Keratinocyte (primary cell): ENCODE measurements around the gene ZSCAN22. TPM values are rescaled to one million over a fixed set of nuclear protein-coding genes. Genes with fewer than 3 reads are reported as not detected.

ENCODE experiments used
- DNase-seq: peaks from one replicate; pipeline ENCODE4 v3.0.0-alpha.2; 2011; ENCODE audit warnings: low read depth, missing footprints, low spot score
- FAIRE-seq: peaks from 2 replicates; lab custom pipeline; 2011; peaks lifted over from hg19 to GRCh38; lab: Jason Lieb, UNC
- H2AFZ ChIP-seq: 2 replicates; pipeline ENCODE4 v1.6.0; 2012; ENCODE audit warnings: low read length, control low read depth, inconsistent platforms; ENCODE audit not compliant: control insufficient read depth
- H3K27ac ChIP-seq: 2 replicates; pipeline ENCODE4 v1.5.1; 2011; ENCODE audit warnings: low read length; ENCODE audit not compliant: control insufficient read depth, insufficient read depth
- H3K27me3 ChIP-seq: 3 replicates; pipeline ENCODE4 v1.6.0; 2011; ENCODE audit warnings: low read length; ENCODE audit not compliant: control insufficient read depth, insufficient read depth; ENCODE audit errors: extremely low read depth
- H3K36me3 ChIP-seq, 2 experiments: 2 replicates in 1 of 2; 3 replicates in 1 of 2; pipeline ENCODE4 v1.5.1; 2011; ENCODE audit warnings: low read length in 2 of 2, mild to moderate bottlenecking in 1 of 2; ENCODE audit not compliant: control insufficient read depth in 2 of 2, insufficient read depth in 2 of 2; ENCODE audit errors: extremely low read depth in 1 of 2
- H3K4me1 ChIP-seq: 3 replicates; pipeline ENCODE4 v1.5.1; 2011; ENCODE audit warnings: low read length; ENCODE audit not compliant: control insufficient read depth, insufficient read depth; ENCODE audit errors: extremely low read depth
- H3K4me2 ChIP-seq: 3 replicates; pipeline ENCODE4 v1.6.0; 2011; ENCODE audit warnings: low read depth, low read length; ENCODE audit not compliant: control insufficient read depth, insufficient read depth; ENCODE audit errors: extremely low read depth
- H3K4me3 ChIP-seq, 3 experiments: fragments of 200-600 bp in 1 of 3; sonication (generic) in 1 of 3; 2 replicates in 2 of 3; 3 replicates in 1 of 3; pipeline ENCODE4 v1.5.1; 2011 to 2016; ENCODE audit warnings: low read length in 3 of 3, mild to moderate bottlenecking in 3 of 3, control low read depth in 2 of 3, inconsistent platforms in 1 of 3, low read depth in 1 of 3, mixed read lengths in 1 of 3, mixed run types in 1 of 3, moderate library complexity in 1 of 3; ENCODE audit not compliant: control insufficient read depth in 2 of 3, insufficient read depth in 2 of 3; ENCODE audit errors: extremely low read depth in 1 of 3
- H3K79me2 ChIP-seq: 2 replicates; pipeline ENCODE4 v1.6.0; 2012; ENCODE audit warnings: low read length; ENCODE audit not compliant: control insufficient read depth, insufficient read depth
- H3K9ac ChIP-seq: 3 replicates; pipeline ENCODE4 v1.6.0; 2011; ENCODE audit warnings: low read length; ENCODE audit not compliant: control insufficient read depth, insufficient read depth; ENCODE audit errors: extremely low read depth
- H3K9me1 ChIP-seq: 3 replicates; pipeline ENCODE4 v1.6.0; 2011; ENCODE audit warnings: low read length; ENCODE audit not compliant: control insufficient read depth, insufficient read depth; ENCODE audit errors: extremely low read depth
- H3K9me3 ChIP-seq: 2 replicates; pipeline ENCODE4 v1.5.1; 2012; ENCODE audit warnings: low read depth, low read length; ENCODE audit not compliant: control insufficient read depth
- H4K20me1 ChIP-seq: 3 replicates; pipeline ENCODE4 v1.6.0; 2011; ENCODE audit warnings: low read length; ENCODE audit not compliant: control insufficient read depth, insufficient read depth; ENCODE audit errors: extremely low read depth
- CTCF ChIP-seq, 3 experiments: IDR thresholded peaks in 1 of 3; conservative IDR thresholded peaks in 1 of 3; optimal IDR thresholded peaks in 1 of 3; 2 replicates in 2 of 3; 3 replicates in 1 of 3; pipeline versions ENCODE3 to v1.5.1; 2011; ENCODE audit warnings: low read length in 3 of 3, mild to moderate bottlenecking in 3 of 3, moderate library complexity in 2 of 3, control low read depth in 1 of 3, inconsistent platforms in 1 of 3; ENCODE audit not compliant: insufficient read depth in 2 of 3; ENCODE audit errors: extremely low read depth in 1 of 3
- EZH2 ChIP-seq: IDR thresholded peaks from one replicate; pipeline ENCODE4 v1.6.1; 2012; ENCODE audit warnings: inconsistent platforms, mild to moderate bottlenecking, low read length, moderate library complexity
- dilution Hi-C: fragments of 300-500 bp; cut with MboI; formaldehyde crosslinking; loops from one replicate; pipeline ENCODE4 v1.7.0; 2020; ENCODE audit warnings: low sequenced_read_pairs; ENCODE audit not compliant: extremely low pct_ligation_motif_present
- polyA plus RNA-seq, 5 experiments: library from polyadenylated mRNA; depleted of rRNA in 3 of 5; stranded (reverse) in 3 of 5; stranded (forward) in 1 of 5; unstranded in 1 of 5; fragments of >200 nt; gene quantifications; 1 replicate in 1 of 5; 2 replicates in 3 of 5; 3 replicates in 1 of 5; pipeline versions ENCODE4 v1.2.1 to v1.2.3, GENCODE V29; 2011 to 2012; ENCODE audit warnings: missing spikeins in 2 of 5, low read depth in 1 of 5, low replicate concordance in 1 of 5

The ZSCAN22 gene
- polyA plus RNA-seq, 1 donor (not counting 4 experiments of a cell fraction or from before 2014, with no cell fraction given) = 2.5 TPM

- Histone ChIP-seq H3K27ac (no peak overlapping the region), H3K9me1 (no peaks in the 10 kb centered on the region), H3K79me2 (no peaks in the 10 kb centered on the region), H3K36me3 (no peaks in the 10 kb centered on the region), H2AFZ (no peak overlapping the region), H3K27me3 (peaks cover 39% of the 10 kb centered on the region), H3K4me1 (no peaks in the 10 kb centered on the region), H3K4me3 (no peak overlapping the region), H3K9ac (no peak overlapping the region), H3K9me3 (peaks cover 3% of the 10 kb centered on the region), H3K4me2 (no peak overlapping the region), H4K20me1 (no peaks in the 10 kb centered on the region)
- FAIRE-seq = no peak
- dilution Hi-C loops = no loop called here
- TF ChIP-seq CTCF (optimal IDR thresholded peaks at IDR 0.05 in 1 of 3, IDR thresholded peaks at IDR 0.05 in 1 of 3, conservative IDR thresholded peaks at IDR 0.05 in 1 of 3; ENCODE audit: extremely low read depth in 1 of 3, insufficient read depth in 2 of 3, low read length in 3 of 3) = no peak
- no peak for TF ChIP-seq EZH2
- DNase-seq = no peak
Measured at GRCh38 chr19:58353717-58354477, 27.1 kb downstream of the ZSCAN22 start.

GRCh38 chr19:58354478-58355030, 27.8 kb downstream of the ZSCAN22 start:
- H3K27me3 ChIP-seq = peaks cover 38% of the 10 kb centered on the region
- H3K9me3 ChIP-seq = peaks cover 3% of the 10 kb centered on the region
- H3K9me1 ChIP-seq = no peaks in the 10 kb centered on the region
- DNase-seq (no peak), FAIRE-seq (no peak)
- no peaks in the 10 kb centered on the region for H3K4me1 ChIP-seq
- H3K4me2 ChIP-seq = no peak overlapping the region
- H3K9ac ChIP-seq = no peak overlapping the region
- no peak overlapping the region for H3K4me3 ChIP-seq
- no peaks in the 10 kb centered on the region for H3K79me2 ChIP-seq
- H4K20me1 ChIP-seq = no peaks in the 10 kb centered on the region
- H2AFZ ChIP-seq = no peak overlapping the region
- TF ChIP-seq CTCF (optimal IDR thresholded peaks at IDR 0.05 in 1 of 3, IDR thresholded peaks at IDR 0.05 in 1 of 3, conservative IDR thresholded peaks at IDR 0.05 in 1 of 3; ENCODE audit: extremely low read depth in 1 of 3, insufficient read depth in 2 of 3, low read length in 3 of 3) = no peak
- no peak for TF ChIP-seq EZH2
- no peak overlapping the region for H3K27ac ChIP-seq
- dilution Hi-C loops = no loop called here
- no peaks in the 10 kb centered on the region for H3K36me3 ChIP-seq
